NCI-H2171 treated with DMSO at 0.1 percent for 48 hours (cell line): Measurements from ENCODE around the gene GRPEL2.

Source experiments
- DNase-seq: peaks from one replicate; lab custom pipeline; 2025; lab: John Stamatoyannopoulos, UW

GRPEL2 gene, protein sequence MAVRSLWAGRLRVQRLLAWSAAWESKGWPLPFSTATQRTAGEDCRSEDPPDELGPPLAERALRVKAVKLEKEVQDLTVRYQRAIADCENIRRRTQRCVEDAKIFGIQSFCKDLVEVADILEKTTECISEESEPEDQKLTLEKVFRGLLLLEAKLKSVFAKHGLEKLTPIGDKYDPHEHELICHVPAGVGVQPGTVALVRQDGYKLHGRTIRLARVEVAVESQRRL

DNA sequence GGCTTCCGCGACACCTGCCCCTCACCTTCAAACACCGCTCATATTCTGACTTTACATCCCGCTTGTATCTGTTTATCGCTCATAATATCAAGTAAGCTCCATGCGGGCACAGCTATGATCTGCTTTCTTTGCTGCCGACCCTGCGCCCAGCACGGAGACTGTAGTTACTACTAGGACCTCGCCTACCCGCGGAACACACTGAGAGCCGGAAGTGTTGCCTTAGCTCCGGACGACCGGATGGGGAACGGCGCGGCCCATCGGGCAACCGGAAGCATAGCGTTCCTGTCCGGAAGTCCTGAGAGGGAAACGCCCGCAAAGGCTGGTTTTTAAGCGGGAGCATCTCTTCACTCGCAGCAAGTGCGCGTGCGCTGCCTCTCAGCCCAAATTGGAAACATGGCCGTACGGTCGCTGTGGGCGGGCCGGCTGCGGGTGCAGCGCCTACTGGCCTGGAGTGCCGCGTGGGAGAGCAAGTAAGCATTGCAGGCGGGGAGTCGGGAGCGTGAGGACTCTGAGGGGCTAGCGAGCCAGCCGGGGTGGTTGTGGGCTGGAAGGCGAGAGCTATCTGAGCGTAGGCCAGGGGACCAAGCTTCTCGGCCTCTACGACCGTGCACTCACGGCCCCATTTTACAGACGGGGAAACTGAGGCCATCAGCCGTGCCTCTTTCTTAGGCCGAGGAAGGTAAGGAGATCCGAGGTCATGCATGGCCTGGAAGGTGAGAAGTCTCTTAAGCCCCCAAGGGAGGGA is at the start of gene GRPEL2:
Gene GRPEL2, plus strand, starts transcription at position 353 of the 745 bp plus-strand sequence. Its CDS starts 41 bp downstream, at position 394.
- peak; percentile 90 for DNase-seq

DNA sequence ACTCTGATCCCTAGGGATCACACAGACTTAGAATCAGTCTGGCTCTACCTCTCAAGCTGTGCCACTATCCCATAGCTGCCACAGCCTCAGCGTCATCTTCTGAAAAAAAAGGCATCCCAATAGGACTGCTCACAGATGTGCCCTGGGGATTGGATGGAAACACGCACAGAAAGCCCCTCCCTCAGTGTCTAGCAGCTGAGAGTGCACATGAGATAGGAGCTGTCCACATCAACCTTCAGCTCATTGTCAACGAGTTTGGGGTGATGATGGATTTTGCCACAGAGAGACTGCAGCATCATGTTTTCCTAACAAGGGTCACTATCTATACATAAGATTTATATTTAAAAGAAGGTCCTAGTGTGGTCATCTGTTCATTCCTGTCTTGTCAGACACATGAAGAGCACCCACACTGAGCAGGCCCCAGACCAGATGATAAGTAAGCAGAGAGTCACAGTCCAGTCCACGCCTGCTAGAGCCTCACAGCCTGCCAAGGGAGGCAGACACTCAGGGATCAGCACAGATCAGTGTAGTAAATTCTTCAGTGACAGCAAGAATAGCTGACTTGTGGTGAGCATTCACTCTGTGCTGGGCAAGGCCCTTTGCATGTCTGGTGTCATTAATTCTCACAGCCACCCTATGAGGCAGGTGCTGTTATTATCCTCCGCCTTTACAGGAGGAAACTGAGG is 47.8 kb upstream of the GRPEL2 start:
- DNase-seq, result peak; percentile 14

DNA sequence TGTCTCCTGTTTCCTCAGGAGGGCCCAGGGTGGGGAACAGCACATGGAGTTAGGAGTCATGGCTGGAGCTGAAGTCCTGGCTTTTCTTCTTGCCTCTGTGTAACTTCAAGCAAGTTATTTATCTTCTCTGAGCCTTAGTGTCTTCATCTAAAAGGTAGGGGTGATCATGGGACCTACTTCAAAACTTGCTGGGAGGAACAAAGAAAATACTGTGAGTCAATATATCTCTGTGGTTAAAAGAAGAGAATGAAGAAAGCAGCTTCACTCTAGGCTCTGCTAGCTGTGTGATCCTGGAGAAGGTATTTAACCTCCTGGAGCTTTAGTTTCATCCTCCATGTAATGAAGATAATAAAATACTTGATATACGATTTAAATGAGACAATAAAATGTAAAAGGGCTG is 47.1 kb upstream of the GRPEL2 start:
- DNase-seq, result no peak

DNA sequence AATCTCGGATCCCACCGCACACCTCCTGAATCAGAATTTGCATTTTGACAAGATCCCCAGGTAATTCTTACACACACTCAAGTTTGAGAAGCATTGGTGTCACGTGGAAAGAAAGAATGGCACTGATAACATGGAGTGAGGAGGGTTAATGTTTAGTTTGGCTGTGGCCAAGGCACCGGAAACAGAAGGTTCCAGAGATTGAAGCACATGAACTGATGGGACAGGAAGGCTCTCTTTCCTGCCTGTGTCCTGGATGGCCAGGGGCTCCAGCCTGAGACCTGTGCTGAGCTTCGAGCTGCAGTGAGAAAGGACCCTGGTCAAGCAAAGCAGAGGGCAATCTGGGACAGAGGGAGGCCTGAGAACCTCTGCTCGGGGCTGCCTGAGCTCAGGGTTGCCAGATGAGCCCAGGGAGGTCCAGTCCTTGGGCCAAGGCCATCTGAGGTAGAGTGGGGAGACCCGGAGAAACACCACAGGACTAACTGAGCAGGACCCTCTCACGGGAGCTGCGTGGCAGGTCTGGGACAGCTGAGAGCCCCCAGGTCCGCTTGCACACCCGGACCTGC is 46.4 kb upstream of the GRPEL2 start:
- no peak for DNase-seq

DNA sequence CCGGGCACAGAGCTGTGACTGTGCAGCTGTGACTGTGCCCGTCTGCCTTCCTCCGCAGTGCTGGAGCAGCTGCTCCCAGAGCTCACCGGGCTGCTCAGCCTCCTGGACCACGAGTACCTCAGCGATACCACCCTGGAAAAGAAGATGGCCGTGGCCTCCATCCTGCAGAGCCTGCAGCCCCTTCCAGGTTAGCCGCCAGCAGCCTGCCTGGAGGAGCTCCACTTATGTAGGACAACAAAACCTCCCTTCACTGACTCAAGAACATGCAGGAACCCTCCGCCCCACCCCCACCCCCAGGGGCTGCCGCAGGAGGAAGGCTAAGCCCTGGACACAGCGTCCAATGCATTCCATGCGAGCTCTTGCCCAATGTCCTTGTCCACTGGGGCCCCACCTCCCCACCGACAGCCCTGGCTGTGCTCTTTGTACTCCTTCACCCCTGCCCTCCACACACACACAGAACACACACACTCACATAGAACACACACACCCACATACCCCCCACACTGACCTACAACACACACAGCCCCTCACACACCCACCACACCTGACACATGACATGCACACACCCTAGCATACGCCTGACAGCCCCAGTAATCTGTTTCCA is 45.7 kb upstream of the GRPEL2 start:
- DNase-seq, result no peak

DNA sequence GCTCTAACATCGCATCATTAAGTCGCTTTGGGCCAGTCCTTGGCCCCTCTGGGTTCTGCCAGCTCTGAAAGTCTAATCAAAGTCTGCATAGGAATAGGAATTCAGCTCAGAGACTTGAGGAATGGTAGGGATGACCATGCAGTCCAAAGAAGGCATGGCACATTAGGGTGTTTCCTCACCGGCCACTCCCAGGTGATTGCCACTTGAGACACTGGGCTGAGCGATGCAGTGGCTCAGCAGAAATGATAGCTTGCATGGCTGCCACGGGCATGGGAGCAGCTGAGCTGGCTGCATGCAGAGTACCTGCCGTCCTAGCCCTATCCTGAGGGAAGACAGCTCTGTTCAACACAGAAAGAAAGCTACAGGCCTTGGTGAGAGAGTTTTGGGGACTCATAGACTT is 44.9 kb upstream of the GRPEL2 start:
- no peak for DNase-seq

DNA sequence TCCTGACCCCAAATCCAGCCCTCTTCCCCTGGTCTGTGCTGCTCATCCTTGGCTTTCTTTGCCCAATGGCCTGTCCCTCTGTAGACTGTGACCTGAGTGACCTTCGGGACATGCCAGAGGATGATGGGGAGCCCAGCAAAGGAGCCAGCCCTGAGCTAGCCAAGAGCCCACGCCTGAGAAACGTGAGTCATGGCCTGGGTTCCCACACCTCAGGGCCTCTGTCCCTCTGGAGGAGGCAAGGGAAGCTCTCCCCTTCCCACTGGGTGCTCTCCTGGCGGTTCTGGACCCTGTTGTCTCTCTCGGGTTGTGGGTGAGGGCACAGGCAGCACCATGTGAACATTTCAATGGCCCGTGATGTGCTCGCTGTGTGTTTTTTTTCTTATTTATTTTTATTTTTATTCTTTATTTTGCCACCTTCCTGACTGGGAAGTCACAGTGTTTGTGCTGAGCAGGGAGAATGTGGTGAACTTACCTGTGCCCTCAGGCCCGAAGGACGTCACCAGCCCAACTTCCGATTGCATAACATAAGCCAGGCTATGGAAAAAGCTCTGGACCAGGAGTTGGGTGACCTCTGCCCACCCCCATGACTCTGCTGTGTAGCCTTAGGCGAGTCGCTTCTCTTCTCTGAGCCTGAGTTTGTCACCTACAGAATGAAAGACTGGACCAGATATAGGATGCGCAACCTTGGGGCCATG is 44.1 kb upstream of the GRPEL2 start:
- no peak for DNase-seq

DNA sequence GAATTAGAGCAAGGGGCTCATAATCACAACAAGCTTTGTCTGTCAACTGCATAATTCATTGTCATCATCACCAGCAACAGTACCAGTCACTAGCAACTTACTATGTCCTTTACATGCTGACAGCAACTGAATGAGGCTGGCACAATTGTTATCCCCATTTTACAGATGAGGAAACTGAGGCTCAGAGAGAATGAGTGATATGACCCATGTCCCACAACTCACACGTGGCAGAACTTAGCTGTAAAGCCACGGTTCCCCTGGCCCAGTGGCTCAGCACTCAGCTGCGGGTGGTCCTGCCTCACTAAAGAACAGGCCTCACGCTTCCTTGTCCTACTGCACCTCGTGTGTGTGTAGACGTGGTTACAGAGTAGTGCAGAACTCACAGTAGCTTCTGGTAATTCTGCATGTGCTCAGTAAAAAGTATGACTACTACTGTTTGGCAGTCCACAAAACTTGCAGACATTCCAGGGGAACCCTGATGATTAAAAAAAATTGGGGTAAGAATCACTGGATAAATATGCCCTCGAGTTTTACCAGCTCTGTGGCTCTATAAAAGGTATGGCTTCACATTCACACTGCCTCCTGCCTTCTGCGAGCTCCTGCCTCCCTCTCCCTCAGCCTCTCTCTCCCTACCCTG is 43.4 kb upstream of the GRPEL2 start:
- DNase-seq, result no peak

DNA sequence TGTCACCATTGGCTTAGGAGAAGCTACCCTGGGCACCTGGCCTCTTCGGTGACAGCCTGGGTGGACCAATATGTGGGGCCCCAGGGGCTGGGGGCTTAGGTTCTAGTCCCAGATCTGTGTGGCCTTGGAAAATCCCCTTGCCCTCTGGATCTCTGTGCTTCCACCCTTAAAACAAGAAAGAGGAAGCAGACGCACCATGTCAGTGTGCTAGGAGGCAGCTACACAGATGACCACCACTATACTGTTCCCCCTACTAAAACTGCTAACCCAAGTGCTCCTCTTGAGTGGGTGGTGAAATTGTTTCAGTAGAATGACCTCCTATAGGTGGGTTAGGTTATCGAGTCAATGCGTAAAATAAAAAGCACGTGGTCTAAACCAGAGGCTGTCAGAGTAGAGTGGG is 42.7 kb upstream of the GRPEL2 start:
- no peak for DNase-seq

DNA sequence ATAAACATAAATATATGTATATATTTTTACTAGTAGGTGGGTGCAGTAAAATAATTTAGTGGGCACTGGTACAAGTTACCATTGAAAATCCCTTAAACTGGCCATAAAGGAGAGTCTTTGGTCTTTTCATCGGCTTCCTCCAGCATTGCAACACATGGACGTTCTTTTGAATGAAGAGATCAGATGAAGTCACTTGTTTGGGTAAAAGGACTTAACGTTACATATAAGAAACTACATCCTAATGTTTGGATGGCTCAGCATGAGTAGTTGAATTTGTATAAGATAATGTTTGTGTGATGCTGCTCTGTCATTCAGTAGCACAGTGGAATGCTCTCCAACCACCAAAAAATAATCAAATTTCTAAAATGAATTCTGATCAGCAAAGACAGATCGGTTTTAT is 42.1 kb upstream of the GRPEL2 start:
- DNase-seq, result no peak

DNA sequence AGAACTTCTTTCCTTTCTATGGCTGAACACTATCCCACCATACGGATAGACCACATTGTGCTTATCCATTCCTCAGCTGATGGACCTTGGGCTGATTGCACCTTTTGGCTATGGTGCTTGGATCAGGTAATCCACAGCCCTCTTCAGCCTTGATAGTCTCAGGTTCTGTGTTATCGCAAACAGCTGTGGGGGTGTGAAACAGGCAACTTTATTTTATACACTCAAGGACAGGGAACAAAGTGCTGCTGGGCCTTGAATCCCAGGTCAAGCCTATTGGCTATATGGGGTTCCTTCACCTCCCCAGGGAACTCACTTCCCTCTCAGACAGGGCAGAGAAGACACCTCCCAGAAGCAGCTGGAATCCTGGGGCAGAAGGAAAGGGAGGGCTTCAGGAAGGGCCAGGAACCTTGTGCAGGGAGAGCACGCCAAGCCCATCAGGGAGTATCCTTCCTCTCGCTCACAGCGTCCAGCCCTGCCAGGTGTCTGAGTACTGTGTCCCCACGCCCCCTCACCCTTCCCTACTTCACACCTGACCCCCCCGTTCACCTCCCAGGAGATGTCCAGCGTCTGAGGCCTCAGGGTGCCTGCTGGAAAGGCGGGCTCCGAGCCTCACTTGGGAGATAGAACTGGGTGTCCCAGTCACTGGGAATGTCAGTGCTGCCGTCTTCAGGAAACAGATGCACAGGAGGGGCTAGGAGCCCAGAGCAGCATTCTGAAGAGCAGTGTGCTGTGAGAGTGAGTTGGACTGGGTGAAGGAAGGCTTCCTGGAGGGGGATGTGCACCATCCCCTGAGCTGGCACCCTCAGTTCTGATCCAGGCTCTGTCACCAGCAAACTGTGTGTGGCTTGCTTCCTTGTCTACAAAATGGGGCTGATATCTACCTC is 40.9 kb upstream of the GRPEL2 start:
- DNase-seq, result no peak

DNA sequence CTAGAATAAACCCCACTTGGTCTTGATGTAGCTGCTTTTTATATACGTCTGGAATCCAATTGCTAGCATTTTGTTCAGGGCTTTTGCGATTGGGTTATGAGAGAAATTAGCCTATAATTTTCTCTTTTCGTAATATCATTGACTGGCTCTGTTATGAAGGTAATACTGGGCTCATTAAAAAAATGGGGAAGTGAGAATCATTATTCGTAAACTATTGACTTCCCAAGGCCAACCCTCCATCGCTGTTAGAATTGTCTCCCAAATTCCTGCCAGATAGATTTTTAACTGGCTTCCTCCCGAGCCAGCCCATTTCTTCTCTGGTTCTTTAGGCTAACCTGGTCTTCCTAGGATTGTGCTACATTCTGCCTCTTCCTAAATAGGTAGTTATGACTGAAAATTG is 35.9 kb upstream of the GRPEL2 start:
- DNase-seq, result no peak

DNA sequence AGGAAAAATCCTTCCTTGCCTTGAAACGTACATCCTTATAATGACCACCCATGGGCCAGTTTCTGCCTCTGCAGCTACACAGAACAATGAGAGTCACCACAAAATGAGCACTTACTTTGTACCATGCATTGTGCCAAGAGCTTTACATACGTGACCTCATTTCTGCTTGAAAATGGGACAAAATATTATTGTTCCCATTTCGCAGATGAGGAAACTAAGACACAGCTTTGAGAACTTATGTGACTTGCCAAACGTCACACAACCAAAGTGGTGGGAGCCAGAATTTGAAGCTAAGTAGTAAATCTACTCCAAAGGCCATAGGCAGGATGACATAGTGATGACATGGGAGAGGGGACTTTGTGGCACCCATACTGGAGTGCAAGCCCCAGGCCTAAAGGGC is 34.8 kb upstream of the GRPEL2 start:
- DNase-seq, result no peak

DNA sequence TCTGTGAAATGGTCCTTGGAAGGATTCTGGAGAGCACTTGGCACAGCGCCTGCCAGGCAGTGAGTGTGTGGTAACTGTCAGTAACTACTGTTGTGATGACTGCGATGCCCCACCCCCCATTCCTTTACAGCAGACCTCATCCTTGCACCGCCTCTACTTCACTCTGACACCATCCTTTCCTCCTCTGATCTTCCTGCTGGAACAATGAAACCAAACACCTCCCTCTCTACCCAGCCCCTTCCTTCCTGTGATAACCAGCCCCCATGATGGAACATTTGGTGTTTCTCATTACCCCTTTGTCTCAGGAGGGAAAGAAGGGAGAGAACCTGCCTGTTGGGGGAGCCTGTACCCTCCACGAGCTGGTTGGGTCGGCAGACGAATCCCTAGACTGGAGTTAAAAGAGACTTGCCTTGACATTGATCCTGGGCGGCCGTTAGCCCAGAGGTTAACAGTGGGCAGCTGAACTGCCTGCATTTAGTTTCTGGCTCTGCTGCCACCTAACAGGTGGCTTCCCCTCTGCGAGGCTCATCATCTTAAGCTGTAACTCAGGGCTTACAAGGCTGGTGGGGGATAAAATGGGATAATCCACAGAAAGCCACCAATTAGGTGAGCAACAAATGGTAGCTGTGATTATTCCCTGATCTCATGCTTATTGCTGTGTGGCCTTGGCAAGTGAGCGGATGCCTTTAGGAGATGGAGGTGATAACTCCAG is 34.2 kb upstream of the GRPEL2 start:
- DNase-seq, result peak; percentile 17

DNA sequence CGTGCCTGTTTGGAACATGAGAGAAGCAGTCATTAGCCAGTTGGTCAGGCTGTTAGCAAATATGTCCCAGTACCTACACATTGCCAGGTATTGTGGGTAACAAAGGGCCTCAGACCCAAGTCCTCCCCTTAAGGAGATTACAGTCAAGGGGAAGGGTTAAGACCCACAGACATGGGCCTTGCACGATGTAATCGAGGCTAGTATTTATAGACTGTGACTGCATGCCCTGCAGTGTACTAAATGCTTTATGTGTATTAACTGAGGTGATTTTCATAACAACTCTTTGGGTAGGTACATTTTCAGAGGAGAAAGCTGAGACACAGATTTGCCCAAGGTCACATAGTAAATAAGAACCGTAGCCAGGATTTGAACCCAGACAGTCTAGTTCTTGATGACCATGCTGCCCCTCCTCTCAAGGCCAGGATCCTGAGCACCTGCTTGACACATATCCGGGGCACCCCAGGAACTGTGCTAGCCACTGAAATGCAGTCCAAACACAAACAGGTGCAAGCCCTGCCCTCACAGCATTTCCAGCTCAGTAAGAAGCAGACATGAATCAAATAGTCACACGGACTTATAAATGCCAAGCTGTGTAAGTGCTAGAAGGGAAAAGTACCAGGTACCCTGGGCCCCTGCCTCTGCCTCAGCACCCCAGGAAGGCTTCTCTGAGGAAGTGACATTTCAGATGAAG is 32.0 kb upstream of the GRPEL2 start:
- DNase-seq, result no peak

DNA sequence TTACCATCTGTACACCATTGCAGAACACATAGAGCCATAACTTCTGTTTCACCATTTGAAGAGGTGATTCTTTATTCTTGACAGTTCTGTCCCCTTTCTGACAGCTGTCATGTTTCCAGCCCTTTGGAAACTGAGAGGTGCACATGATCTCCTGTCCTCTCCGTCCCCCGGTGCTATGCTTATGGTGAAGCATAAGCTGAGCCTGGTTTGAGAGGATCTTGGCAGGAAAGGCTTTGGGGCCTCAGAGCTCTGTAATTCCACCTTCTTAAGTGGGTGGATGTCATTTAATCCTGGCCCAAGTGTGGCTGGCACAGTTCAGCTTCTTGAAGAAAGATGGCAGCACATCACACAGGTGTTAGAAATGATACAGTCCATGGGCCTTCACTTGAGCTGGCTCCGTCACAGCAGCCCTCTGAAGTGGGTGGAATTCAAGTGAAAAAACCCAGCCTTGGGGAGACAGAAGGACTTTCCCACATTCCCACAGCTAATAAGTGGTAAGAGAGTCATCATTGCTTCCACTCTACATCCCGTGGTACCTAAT is 30.7 kb upstream of the GRPEL2 start:
- peak; percentile 71 for DNase-seq

DNA sequence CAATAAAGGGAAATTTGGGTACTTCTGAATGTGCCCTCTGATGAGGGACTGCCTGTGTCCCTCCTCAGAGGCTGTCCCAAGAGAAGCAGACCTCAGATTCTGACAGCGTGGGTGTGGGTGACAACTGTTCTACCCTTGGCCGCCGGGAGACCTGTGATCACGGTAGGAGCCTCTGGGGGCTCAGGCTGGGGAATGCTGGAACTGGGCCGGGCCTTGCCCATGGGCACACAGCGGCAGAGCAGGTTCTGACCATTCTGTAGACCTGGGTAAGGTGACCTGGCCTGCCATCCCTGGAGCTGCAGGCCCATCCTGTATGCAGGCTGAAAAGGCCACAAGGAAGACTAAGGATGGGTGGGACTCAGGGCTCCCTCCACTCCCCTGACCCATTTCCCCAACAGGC is 29.5 kb upstream of the GRPEL2 start:
- DNase-seq, result no peak

DNA sequence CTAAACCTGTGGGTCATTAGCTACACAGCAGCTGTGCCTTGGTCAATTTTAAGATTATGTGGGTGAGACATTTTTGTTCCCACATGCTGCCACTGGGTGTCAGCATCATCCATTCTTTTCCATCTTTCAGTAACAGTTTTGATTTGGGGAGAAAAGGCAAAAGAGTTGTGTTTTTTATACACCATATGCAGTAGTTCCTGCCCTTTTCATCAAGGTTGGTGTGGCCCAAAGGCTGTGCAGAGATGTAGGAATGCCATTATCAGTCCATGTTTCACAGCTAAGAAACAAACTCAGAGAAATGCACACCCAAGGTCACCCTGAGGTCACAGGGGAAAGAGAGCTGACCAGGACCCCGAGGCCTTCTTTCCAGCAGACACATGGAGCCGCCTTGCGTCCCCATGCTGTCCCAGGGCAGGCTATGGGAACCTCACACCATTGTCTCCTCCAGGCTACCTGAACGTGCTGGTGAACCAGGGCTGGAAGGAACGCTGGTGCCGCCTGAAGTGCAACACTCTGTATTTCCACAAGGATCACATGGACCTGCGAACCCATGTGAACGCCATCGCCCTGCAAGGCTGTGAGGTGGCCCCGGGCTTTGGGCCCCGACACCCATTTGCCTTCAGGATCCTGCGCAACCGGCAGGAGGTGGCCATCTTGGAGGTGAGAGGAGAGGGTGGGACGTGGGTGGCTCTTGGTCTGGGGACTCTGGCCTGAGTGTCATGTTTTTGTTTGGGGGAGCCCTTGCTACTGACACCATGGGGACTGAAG is 27.8 kb upstream of the GRPEL2 start:
- DNase-seq, result peak; percentile 26
